Mucosa of descending colon (tissue), 3 donors: ENCODE data around the gene CX3CL1. TPM values are rescaled to one million over a fixed set of nuclear protein-coding genes. Genes with fewer than 3 reads are reported as not detected.
"Not testable (repeated sequence)": the region's sequence is repeated elsewhere in the genome, so short reads cannot be mapped to it uniquely, and the experiment has no call there.

Experiments
- ATAC-seq: fragments of 200-7000 bp; cut with Tn5 transposase; one replicate; pipeline ENCODE4 v1.9.1; 2020; ENCODE audit warnings: mild to moderate bottlenecking, moderate library complexity
- DNase-seq, 3 donors: peaks; one replicate each; pipeline ENCODE4 v3.0.0-alpha.2; 2020
- H3K36me3 ChIP-seq: fragments of 200-600 bp; one replicate; pipeline ENCODE4 v1.8.0; 2021; ENCODE audit warnings: low read depth, mild to moderate bottlenecking
- H3K4me1 ChIP-seq: fragments of 200-600 bp; one replicate; pipeline ENCODE4 v1.8.0; 2021; ENCODE audit warnings: low read depth, mild to moderate bottlenecking
- H3K4me3 ChIP-seq: fragments of 200-600 bp; one replicate; pipeline ENCODE4 v1.8.0; 2021; ENCODE audit warnings: mild to moderate bottlenecking
- H3K9me3 ChIP-seq: fragments of 200-600 bp; one replicate; pipeline ENCODE4 v1.8.0; 2021; ENCODE audit warnings: mild to moderate bottlenecking
- intact Hi-C, 2 donors: fragments of 100-400 bp; cut with DNase I in 1 of 2; cut with micrococcal nuclease in 1 of 2; formaldehyde crosslinking; loops; one replicate each; pipeline versions ENCODE4 v1.11.0 to v1.11.1; 2022; cut with DNase I, micrococcal nuclease
- total RNA-seq, 3 donors: library from RNA; stranded (reverse); fragmentation: NEBNext Ultra II Directional in 2 of 3; extraction: Animal tissue kit (Norgen Biotek cat#: 25700) in 2 of 3; gene quantifications; one replicate each; pipeline versions ENCODE4 v1.2.1 to v1.2.4, GENCODE V29; 2021 to 2023
- TF ChIP-seq, protein P1 (sequence below): fragments of 200-600 bp; IDR thresholded peaks from one replicate; pipeline ENCODE4 v1.8.0; 2022; ENCODE audit warnings: antibody characterized with exemption, mild to moderate bottlenecking
- donor health status: DM: no; HTN: no; CAD: no; lungs with moderate emphysema.
- donor health status: DM: no; HTN: no; CAD: no.
- donor health status: DM: no; HTN: yes; CAD: no.

Gene CX3CL1
- total RNA-seq, 3 donors from 2014 or later = 2.6 to 10.5 (median 3.5) TPM

GRCh38 chr16:57366544-57367040 is 5.7 kb upstream of the CX3CL1 start:
- TF ChIP-seq, protein P1, sequence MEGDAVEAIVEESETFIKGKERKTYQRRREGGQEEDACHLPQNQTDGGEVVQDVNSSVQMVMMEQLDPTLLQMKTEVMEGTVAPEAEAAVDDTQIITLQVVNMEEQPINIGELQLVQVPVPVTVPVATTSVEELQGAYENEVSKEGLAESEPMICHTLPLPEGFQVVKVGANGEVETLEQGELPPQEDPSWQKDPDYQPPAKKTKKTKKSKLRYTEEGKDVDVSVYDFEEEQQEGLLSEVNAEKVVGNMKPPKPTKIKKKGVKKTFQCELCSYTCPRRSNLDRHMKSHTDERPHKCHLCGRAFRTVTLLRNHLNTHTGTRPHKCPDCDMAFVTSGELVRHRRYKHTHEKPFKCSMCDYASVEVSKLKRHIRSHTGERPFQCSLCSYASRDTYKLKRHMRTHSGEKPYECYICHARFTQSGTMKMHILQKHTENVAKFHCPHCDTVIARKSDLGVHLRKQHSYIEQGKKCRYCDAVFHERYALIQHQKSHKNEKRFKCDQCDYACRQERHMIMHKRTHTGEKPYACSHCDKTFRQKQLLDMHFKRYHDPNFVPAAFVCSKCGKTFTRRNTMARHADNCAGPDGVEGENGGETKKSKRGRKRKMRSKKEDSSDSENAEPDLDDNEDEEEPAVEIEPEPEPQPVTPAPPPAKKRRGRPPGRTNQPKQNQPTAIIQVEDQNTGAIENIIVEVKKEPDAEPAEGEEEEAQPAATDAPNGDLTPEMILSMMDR = no peak
- Histone ChIP-seq H3K9me3 (no peaks in the 10 kb centered on the region), H3K36me3 (no peaks in the 10 kb centered on the region), H3K4me3 (no peak overlapping the region), H3K4me1 (no peaks in the 10 kb centered on the region)
- intact Hi-C loops = no loop called here
- ATAC-seq = no peak
- no peak for DNase-seq

DNA sequence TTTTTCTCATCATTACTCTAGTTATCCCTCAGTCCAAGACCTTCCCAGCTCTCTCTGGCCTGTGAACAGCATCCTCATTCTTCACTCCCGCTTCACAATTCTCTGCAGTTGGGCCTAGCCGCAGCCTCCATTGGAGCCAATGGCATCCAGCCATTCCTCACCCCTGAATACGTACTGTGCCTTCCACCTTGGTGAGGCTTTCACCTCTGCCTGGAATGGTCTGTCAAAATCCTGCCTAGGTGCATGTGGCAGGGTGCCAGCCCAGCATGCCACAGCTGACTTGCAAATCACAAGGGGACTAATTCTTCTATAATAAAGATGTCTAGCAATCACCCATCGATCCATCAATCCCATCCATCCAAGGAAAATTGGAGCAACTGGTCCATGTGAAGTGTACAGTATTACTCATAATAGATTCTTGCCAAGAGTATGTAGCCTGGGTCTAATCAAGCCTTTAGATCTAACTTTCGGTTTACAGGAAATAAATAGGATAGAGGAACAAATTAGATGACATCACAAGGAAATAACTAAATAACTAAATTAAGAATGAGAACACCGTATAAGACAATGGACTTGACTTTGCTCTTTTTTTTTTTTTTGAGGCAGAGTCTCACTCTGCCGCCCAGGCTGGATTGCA is 5.1 kb upstream of the CX3CL1 start:
- intact Hi-C loops = no loop called here
- TF ChIP-seq, protein P1 = no peak
- ATAC-seq (no peak), DNase-seq (no peak)
- Histone ChIP-seq H3K36me3 (no peaks in the 10 kb centered on the region), H3K4me1 (peaks cover 4% of the 10 kb centered on the region), H3K9me3 (no peaks in the 10 kb centered on the region), H3K4me3 (no peak overlapping the region)

GRCh38 chr16:57371494-57372371 is 557 bp upstream of the CX3CL1 start:
- DNase-seq (peak in 1 of 3 donors; percentile 64), ATAC-seq (no peak)
- Histone ChIP-seq H3K9me3 (no peaks in the 10 kb centered on the region), H3K36me3 (no peaks in the 10 kb centered on the region), H3K4me1 (peaks cover 9% of the 10 kb centered on the region), H3K4me3 (no peak overlapping the region)
- intact Hi-C loops = no loop called here
- TF ChIP-seq, protein P1 = no peak

DNA sequence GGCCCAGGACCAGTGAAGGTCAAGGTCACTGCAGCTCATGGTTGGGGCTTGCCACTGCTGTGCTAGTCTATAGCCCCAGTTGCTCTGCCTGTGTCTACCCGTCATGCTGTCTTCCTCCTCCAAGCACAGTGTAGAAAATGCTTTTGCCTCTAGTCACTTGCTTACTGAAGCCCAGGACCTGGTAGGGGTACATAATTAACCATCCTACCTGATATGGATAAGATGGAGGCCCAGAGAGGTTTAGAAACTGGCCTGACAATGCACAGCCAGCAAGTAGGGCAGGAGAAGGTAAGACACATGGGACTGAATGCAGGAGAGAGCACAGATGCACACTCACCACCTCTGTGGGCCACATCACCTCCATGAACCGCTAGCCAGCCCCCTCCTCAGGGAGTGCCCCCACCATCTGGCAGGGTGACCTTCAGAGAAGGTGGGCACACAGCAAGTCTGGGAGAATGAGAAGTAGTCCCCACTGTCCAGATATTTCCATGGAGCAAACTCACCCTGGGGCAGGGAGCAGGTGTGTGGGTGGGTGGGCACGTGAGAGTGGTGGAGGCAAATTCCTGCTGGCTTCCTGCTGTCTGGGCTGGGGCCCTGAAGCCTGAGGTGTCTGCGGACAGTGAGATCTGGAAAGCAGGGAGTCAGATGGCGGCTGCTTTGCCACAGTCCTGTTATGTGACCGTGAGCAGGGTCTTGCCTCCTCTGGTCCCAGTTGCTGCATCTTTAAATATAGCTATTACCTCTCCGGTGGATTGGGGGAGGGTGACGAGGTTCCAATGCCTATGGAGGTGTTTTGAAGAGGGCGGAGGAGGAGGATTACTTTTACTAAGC is 1.0 kb downstream of the CX3CL1 start:
- no peak overlapping the region for H3K4me3 ChIP-seq
- no peaks in the 10 kb centered on the region for H3K36me3 ChIP-seq
- intact Hi-C loops = no loop called here
- peaks cover 9% of the 10 kb centered on the region for H3K4me1 ChIP-seq
- ATAC-seq = no peak
- no peaks in the 10 kb centered on the region for H3K9me3 ChIP-seq
- DNase-seq = peak in 1 of 3 donors; percentile 21
- TF ChIP-seq, protein P1 = no peak

- Histone ChIP-seq H3K4me3 (no peak overlapping the region), H3K9me3 (no peaks in the 10 kb centered on the region), H3K36me3 (no peaks in the 10 kb centered on the region), H3K4me1 (peaks cover 9% of the 10 kb centered on the region)
- intact Hi-C loops = no loop called here
- ATAC-seq = no peak
- TF ChIP-seq, protein P1 = no peak
- DNase-seq = peak in 1 of 3 donors; percentile 19
Measured at GRCh38 chr16:57374067-57374534, 1.8 kb downstream of the CX3CL1 start.

DNA sequence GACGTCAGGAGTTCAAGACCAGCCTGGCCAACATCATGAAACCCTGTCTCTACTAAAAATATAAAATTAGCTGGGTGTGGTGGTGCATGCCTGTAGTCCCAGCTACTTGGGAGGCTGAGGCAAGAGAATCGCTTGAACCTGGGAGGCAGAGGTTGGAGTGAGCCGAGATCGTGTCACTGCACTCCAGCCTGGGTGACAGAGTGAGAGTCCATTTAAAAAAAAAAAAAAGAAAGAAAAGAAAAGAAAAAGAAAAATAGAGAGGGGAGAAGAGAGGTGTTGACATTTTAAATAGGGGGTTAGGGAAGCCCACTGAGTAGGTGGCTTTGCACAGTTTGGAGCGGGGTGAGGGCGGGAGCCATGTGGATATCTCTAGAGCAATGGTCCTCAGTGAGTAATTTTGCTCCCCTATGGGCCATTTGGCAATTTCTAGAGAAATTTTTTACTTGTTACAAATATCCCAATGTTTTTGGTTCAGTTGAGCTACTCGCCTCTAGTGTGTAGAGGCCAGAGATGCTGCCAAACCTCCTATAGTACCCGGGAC is 2.7 kb downstream of the CX3CL1 start:
- H3K4me1 ChIP-seq, DNase-seq, H3K9me3 ChIP-seq, H3K36me3 ChIP-seq, ATAC-seq, H3K4me3 ChIP-seq, intact Hi-C loops: not testable (repeated sequence)
